GM13976 (cell line): ENCODE measurements around the gene DELE1.
"Not testable (repeated sequence)": the region's sequence is repeated elsewhere in the genome, so short reads cannot be mapped to it uniquely, and the experiment has no call there.

ENCODE experiments used
- DNase-seq: peaks from one replicate; pipeline ENCODE4 v3.0.0; 2012; ENCODE audit warnings: low spot score
- in situ Hi-C: fragments of 300-500 bp; cut with MboI; formaldehyde crosslinking; loops from one replicate; pipeline ENCODE4 v1.12.0; 2022; ENCODE audit warnings: low sequenced_read_pairs, mixed read lengths, inconsistent platforms; ENCODE audit not compliant: unreplicated experiment
- TF ChIP-seq, protein P1 (sequence below): IDR thresholded peaks from 2 replicates; pipeline ENCODE4 v1.5.1; 2012; ENCODE audit warnings: borderline replicate concordance, mild to moderate bottlenecking; ENCODE audit not compliant: insufficient read depth; ENCODE audit errors: extremely low read depth, missing control alignments, control extremely low read depth

The DELE1 gene

GRCh38 chr5:141914797-141915196 lies 8.9 kb upstream of the DELE1 start:
- TF ChIP-seq, protein P1, sequence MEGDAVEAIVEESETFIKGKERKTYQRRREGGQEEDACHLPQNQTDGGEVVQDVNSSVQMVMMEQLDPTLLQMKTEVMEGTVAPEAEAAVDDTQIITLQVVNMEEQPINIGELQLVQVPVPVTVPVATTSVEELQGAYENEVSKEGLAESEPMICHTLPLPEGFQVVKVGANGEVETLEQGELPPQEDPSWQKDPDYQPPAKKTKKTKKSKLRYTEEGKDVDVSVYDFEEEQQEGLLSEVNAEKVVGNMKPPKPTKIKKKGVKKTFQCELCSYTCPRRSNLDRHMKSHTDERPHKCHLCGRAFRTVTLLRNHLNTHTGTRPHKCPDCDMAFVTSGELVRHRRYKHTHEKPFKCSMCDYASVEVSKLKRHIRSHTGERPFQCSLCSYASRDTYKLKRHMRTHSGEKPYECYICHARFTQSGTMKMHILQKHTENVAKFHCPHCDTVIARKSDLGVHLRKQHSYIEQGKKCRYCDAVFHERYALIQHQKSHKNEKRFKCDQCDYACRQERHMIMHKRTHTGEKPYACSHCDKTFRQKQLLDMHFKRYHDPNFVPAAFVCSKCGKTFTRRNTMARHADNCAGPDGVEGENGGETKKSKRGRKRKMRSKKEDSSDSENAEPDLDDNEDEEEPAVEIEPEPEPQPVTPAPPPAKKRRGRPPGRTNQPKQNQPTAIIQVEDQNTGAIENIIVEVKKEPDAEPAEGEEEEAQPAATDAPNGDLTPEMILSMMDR, result no peak
- no peak for DNase-seq
- in situ Hi-C loops, result no loop called here

- DNase-seq, result no peak
- in situ Hi-C loops, result no loop called here
- TF ChIP-seq, protein P1, result no peak
Measured at GRCh38 chr5:141915881-141916336, 7.8 kb upstream of the DELE1 start.

DNA sequence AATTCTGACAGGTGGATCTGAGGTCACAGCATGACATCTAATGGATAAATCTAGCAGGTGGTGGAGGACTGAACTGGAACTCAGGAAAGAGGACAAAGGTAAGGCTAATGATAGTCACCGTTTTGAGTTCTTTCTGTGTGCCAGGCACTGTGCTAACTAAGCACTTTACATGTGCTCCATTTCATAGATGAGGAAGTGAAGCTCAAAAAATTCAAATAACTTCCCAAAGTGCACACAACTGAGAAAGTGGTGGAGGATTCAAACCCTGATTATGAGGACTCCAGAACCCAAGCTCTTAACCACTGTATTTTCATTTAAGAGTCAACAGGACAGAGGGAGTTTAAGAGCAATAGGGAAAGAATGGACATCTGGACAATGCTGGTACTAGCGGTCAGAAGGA lies 7.1 kb upstream of the DELE1 start:
- in situ Hi-C loops, result no loop called here
- no peak for DNase-seq
- TF ChIP-seq, protein P1, result no peak

DNA sequence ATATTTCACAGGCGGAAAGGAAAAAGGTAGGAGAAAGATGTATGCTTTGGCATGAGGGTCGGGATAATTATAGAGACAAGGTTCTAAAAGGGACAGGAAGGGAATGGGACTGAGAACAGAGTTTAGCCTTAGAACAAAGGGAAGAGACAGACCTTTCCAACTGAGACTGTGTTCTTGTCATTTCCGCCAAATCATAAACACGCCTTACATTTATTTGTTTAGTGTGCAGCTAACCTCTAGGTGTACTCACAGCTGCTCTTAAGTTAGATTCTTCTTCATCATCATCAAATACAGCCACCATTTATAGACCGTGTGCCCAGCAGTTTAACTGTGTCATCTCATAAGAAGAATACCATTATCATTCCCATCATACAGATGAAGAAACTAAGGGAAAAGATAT lies 5.9 kb upstream of the DELE1 start:
- in situ Hi-C loops, result no loop called here
- no peak for DNase-seq
- TF ChIP-seq, protein P1, result no peak

GRCh38 chr5:141919218-141920119 lies 4.2 kb upstream of the DELE1 start:
- no peak for DNase-seq
- TF ChIP-seq, protein P1, result no peak
- in situ Hi-C loops, result no loop called here

- TF ChIP-seq, protein P1, result no peak
- no peak for DNase-seq
- in situ Hi-C loops, result no loop called here
Measured at GRCh38 chr5:141920771-141921170, 2.9 kb upstream of the DELE1 start.

DNA sequence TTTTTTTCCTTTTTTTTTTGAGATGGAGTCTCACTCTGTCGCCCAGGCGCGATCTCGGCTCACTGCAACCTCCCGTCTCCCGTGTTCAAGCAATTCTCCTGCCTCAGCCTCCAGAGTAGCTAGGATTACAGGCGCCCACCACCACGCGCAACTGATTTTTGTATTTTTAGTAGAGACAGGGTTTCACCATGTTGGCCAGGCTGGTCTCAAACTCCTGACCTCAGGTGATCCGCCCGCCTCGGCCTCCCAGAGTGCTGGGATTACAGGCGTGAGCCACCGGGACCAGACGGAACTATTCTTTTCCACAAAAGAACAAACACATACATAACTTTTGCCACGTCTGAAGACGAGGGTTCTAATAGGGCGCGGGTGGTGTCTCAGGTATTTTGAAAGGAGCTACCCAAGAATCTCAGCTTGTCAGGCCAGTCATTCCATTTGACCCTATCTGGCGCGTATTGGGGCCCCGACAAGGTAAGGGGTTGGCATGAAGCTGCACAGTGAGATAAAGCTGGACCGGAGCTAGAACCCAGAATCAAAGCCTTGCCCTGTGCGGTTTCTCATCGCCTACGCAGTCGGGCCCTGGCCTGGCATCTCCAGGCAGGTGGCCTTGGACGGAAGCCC lies 734 bp upstream of the DELE1 start:
- DNase-seq, in situ Hi-C loops: not testable (repeated sequence)
